ENCODE data around the gene JADE2.

DNA sequence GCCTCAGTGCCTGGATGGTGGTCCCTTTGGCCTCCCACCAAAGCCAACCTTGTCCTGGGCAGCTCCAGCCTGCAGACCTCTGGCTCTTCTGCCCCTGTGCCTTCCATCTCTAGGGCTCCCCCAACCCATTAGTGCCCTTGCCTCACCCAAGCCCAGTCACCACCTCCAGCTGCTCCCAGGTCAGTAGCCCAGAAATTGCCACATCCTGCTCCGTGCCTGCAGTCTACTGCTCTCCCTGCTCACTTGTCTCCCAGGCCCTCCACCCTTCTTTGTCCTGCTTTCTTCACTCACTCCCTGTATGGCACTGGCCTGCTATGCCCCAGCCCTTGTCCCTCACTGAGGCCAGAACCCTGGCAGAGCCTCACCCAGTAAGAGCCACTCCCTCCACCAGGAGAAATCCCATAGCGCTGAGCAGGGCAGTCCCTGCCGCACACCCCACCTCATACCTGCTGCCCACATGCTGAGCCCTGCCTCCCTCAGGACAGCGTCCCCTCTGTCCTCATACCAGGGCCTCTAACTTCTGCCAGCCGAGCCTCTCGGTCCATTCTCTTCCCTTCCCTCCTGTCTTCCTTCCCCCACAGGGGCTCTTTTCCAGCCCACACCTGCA, 44.4 kb downstream of the JADE2 start:
- TF ChIP-seq, protein P1, sequence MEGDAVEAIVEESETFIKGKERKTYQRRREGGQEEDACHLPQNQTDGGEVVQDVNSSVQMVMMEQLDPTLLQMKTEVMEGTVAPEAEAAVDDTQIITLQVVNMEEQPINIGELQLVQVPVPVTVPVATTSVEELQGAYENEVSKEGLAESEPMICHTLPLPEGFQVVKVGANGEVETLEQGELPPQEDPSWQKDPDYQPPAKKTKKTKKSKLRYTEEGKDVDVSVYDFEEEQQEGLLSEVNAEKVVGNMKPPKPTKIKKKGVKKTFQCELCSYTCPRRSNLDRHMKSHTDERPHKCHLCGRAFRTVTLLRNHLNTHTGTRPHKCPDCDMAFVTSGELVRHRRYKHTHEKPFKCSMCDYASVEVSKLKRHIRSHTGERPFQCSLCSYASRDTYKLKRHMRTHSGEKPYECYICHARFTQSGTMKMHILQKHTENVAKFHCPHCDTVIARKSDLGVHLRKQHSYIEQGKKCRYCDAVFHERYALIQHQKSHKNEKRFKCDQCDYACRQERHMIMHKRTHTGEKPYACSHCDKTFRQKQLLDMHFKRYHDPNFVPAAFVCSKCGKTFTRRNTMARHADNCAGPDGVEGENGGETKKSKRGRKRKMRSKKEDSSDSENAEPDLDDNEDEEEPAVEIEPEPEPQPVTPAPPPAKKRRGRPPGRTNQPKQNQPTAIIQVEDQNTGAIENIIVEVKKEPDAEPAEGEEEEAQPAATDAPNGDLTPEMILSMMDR (IDR thresholded peaks at IDR 0.05): no peak
- no peak for TF ChIP-seq POLR2A (IDR thresholded peaks at IDR 0.05)
